IPS DF 19.7 (cell line): Measurements from ENCODE around the gene ADCY3.

ENCODE experiments used
- DNase-seq: peaks from one replicate; pipeline ENCODE4 v3.0.0-alpha.2; 2013; ENCODE audit warnings: low read depth, low spot score

ADCY3 gene

DNA sequence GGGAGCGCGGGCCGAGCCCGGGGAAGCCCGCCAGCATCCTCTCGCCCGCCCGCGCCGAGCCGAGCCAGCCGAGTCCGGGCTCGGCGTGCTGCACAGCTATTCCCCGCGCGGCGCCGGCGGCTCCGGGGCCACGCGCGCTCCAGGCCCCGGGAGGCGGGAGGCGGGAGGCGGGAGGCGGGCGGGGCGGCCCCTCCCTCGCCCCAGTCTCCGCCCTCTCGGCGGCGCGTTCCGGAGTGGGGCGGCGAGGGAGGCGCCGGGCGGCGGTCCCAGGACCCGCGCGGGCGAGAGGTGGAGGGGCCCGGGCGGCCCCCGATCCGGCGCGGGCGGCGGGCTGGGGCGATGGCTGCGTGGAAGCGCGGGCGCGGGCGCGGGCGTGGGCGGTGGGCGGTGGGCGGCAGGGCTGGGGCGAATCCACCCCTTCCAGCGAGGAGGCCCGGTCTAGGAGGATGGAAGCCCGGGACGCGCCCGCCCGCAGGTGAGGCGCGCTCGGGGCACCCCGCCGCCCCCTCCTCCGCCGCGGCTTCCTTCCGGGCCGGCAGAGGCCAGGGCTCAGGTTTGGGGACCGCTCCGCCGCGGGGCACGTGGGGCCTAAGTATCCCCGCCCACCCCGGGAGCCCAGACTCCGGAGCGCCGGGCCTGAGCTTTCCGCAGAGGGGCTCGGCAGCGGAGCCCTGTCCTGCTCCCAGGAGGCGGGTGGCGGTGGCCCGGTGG lies at the start of gene ADCY3:
ADCY3 (minus strand) TSS at position 140 of the 711 bp plus-strand sequence. CDS start 1,250 bp downstream, outside the sequence.
- DNase-seq = no peak

DNA sequence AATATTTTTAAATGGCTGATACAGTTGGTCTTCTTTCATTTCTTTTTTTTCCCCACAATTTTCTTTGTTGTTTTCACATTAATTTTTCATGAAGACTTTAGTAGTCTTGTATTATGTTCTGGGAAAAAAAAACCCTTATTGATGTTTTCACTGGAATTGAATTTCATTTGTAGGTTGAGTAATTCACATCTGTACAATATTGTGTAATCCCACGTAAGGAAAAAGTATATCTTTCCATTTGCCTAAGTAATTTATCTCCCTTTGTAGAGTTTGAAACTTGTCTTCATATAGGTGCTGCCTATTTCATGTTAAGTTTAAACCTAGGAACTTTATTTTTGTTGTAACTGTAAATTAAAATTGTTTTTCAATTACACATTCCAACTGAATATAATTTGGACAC lies 49.7 kb upstream of the ADCY3 start:
- DNase-seq = no peak

DNA sequence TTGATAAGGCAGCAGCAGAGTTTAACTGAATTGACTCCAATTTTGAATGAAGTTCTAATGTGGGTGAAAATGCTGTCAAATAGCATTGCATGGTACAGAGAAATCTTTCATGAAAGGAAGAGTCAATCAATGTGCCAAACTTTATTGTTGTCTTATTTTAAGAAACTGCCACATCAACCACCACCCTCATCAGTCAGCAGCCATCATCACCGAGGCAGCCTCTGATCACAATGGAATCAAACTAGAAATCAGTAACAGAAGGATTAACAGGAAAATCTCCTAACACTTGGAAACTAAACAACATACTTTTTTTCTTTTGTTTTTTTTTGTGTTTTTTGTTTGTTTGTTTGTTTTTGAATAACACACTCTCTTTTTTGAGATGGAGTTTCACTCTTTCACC lies 41.9 kb upstream of the ADCY3 start:
- DNase-seq = no peak

DNA sequence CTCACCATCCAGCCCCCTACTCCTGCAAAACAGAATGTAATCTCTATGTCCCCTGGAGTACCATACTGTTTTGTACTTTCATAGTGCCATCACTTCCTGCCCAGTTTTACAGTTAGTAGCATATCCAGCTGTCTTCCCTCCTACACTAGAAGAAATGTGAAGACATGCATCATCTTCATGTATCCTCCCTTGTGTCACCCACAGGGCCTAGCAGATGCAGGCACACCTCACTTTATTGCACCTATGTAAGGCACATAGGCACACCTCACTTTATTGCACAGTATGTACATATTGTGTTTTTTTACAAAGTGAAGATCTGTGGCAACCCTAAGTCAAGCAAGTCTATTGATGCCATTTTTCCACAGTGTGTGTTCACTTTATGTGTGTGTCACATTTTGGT lies 39.7 kb upstream of the ADCY3 start:
- DNase-seq = no peak

DNA sequence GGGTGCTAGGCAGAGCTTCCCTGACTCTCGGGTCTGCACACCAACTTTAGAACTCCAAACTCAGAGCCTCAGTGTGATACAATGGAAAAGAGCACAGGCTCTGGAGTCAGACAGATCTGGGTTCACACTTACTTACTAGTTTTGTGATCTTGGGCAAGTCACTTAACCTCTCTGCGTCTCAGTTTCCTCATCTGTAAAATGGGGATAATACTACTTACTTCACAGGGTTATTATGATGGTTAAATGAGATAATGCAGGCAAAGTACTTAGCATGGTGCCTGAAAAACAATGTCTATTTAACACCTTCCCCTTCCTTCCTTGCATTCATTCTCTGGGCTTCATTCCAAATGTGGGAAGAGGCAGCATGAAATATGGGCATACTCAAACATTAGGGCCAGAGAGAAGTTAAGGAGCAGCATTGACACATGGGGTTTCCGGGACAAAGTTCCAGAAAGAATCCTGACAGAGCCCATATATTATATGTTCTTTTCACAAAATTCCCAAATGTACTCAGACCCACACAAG lies 38.4 kb upstream of the ADCY3 start:
- DNase-seq = no peak

DNA sequence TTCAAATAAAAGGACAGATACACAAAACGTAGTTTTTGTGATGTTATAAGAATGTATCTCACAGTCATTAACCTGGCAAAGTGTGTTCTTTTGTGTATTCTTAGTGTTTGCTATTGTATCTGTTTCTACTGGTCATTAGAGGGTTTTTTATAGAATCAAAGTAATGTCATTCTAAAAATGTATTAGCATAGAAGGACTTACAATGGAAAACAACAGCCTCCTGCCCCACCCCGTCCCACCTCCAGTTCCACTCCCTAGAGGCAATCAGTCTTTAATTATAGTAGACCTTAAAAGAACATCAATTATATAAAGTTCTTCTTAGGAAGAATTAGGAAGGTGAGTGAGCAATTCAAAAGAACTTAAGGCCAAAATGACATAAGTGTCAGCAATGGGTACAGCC lies 37.9 kb upstream of the ADCY3 start:
- DNase-seq = no peak

DNA sequence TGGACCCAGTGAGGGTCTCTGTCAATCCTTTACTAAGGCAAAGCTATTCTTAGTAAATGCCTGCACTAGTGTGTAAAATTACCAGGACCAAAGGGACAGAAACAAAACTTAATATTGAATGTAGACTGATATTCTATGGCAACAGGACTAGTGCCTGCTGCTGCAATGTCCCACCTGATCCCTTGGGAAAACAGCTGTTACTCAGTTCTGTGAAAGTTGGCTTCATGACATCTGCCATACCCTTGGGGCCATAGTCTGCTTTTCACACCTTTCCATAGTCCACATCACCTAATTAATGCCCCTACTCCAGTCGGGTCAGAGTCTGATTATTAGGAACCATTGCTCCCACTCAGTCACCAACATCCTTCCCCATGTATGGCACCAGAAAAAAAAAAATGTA lies 37.2 kb upstream of the ADCY3 start:
- no peak for DNase-seq

DNA sequence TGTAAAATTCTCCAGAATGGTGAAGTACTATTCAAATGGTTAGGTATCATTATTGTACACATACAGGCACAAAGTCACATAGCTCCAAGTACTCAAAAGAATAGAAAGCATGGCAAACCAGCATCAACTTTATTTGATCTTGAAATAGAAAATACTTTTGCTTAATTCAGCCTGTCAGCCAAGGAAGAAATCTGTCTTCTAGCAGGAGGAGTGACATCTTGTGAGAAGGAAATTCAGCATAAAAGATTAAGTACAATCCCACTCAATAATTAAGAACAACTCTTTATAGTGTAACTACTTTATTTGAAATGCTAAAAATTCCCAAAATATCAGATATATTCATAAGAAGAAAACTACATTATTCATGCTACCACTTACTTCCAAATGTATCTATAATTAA lies 35.9 kb upstream of the ADCY3 start:
- no peak for DNase-seq

DNA sequence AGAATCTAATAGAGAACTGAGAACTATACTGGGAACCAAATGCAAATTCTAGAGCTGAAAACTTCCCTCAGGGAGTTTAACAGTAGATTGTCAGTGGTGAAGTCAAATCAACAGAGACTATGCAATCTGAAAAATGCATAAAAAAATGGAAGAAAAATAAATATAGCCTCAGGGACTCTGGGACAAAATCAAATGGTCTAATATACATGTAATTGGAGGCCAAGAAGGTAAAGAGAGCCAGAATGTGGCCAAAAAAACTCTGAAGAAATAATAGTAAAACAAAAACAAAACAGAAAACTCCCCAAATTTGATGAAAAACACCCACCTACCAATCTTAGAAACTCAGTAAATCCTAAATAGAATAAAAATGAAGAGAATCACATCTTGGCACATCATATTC lies 35.2 kb upstream of the ADCY3 start:
- no peak for DNase-seq

DNA sequence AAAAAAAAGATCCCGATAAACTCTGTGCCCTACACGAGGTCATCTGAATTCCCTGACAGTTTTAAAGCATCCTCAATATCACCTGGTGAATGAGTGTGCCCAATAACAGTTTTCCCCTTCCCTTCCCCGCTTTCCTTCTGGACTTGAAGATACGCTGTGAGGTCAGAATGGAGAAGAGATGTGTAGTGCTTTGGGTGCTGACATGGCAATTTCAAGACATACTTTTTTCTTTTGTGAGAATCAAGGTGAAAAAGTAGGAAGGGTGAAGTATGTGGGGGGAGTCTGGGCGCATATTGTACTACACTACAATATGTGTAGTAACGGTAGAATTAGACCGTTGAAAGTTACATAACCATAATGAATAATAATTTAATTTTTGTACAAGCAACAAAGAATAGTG lies 30.1 kb upstream of the ADCY3 start:
- no peak for DNase-seq

DNA sequence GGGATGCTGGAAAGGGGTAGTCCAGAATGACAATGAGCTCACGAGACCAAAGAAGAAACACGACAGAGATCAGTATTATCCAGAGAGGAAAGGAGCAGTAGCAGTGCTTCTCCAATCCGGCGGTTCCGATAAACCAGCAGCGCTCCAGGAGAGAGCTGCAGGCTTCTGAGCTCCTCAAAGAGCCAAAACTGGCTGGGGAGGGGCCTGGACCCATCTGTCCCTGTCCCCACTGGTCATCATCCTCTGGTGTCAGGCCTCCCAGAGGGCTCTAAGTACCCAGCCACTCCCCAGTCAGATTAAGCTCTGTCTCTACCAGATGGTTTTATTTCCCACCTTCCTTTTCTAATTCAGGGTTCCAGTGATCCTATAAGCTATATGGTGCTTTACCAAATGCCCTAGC lies 28.5 kb upstream of the ADCY3 start:
- no peak for DNase-seq

DNA sequence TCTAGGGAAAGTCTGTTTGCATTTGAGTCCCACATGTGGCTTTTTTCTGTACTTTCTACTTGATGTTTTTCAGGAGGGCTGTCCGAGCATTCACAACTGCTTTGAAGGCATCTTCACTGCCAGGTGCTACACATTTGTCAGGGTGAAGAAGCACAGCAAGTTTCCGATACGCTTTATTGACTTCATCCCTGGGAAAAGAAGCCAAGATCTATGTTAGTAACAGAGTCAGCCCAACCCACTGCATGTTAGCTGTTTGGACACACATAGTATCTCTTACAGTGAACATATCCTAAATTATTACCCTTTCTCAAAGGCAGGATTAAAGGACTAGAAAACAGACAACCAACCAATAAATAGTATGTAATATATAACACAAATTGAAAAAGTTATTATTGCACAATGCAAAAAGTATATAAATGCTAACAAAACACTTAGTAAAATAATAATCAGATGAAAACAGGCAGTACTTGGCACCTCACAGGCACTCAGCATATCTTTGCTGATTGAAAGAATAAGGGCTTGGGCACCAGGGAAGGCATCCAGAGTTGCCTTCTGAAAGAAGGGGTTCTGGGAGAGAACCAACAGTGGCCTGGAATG lies 27.6 kb upstream of the ADCY3 start:
- DNase-seq = no peak

DNA sequence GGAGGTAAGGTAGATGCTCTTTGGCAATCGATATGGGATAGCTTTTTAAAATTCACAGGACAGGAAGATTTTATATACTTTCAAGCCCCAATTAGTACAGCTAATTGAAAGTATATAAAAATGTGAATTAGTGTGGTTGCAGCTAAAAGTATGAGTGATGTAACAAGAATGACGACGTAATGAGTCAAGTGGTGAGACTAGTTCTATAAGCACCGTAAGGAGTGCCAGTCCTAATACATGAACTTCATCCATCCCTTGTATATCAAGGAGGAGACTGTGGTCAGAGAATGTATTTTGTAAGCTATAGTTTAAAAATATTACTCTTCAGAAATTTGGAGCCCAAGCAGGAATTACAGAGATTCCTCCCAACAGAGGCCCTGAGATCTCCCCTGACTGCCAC lies 25.9 kb upstream of the ADCY3 start:
- DNase-seq = no peak

DNA sequence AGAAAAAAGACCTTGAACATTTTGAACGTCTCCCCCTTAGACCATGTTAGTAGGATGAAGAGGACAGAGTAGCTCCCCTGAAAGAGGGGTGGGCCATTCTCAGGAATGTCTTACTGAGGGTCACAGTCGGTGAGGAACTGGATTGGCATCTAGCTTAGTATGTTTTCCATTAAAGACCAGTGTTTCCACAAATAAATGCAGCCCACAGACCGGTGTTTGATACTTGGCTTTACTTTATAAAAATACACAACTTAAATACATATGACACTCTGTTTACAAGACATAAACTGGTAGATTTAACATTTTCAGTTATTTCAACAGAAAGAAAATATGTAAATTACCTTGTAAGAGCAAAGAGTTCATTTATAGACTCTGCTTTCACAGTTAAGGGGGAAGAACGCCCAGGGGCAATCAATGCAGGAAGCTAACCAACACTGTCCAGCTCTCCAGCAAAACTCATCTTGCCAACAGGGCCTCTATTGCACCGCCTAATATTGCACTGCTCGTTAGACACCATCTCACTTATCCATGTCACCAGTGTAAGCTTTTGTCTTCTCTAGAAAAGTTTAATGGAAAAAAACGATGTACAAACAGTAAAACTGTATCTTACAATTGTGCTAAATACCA lies 23.5 kb upstream of the ADCY3 start:
- DNase-seq = no peak

DNA sequence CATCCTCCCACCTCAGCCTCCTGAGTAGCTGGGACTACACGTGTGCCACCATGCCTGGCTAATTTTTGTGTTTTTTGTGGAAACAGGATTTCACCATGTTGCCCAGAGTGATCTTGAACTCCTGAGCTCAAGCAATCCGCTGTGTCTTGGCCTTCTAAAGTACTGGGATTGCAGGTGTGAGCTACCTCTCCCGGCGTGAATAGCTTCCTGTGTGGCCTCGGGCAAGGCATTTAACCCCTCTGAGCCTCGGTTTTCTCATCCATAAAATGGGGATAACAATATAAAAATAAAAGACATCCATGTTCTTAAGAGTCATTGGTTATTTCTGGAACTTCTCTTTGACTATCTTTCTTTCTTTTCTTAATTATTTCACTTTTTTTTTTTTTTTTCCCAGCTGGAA lies 19.3 kb upstream of the ADCY3 start:
- no peak for DNase-seq

DNA sequence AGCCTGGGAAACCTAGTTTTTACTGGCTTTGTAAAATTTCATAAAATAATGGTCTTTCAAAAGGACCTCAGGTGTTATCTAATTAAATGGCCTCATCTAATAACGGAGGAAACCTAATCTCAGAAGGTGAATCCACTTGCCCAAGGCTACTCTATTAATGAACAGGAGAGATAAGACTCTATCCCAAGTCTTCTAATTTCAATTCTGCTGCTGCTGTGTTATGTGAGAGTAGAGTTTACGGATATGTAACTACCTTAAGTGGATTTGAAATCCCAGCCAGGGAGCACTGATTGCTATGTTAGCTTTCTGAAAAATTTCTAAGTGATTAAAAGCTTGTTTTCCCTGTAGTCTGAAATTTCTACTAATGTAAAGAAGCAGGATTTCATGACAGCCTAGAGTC lies 17.2 kb upstream of the ADCY3 start:
- no peak for DNase-seq

DNA sequence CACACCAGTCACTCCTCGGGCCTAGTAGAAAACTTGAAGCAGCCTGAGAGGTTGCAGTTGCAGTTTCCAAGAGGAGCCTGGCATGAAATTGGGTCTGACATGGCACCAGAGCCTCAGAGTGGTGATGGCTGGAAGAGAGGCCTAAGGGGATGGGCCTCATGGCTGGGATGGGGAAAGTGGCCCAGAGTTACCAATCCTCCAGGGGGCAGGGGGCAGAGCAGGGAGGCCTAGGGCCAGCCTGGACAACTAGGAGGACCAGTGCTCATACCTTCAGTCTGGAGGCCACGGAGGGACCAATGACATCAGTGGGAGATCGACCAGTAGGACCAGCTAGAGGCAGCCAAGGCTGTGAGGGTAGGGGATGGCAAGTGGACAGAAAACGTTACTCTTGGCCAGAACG lies 15.1 kb upstream of the ADCY3 start:
- no peak for DNase-seq

DNA sequence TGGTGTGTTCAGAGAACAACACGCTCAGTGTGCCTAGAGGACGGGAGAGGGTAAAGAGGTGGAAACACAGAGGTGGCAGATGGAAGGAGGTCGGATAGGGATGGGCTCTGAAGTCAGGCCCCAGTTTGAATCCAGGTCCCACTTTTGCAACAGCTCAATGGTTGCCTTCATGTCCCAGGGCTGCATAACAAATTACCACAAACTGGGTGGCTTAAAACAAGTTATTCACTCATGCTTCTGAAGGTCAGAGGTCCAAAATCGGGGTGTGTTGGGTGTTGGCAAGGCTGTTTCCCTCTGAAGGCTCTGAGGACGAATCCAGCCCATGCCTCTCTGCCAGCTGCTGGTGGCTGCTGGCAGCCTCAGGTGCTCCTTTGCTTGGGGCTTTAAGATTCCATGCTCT lies 12.7 kb upstream of the ADCY3 start:
- DNase-seq = no peak

DNA sequence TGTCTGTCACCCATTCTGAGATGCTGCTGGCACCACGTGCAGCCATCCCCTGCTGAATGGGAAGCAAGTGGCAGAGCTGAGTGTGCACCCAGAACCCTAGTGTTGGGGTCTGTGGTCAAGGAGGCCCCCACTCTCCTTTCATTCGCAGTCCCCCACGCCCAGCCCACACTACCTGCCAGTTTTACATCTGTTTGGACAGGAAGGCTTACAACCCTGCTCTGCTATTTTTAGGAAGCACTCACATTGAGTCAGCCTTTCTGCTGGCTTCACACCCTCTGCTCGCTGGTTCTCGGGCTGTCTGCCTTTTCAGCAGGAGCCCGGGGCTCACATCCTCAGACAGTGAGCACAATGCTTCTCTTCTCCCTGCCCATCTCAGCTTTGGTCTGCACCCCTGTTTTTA lies 10.7 kb upstream of the ADCY3 start:
- no peak for DNase-seq

DNA sequence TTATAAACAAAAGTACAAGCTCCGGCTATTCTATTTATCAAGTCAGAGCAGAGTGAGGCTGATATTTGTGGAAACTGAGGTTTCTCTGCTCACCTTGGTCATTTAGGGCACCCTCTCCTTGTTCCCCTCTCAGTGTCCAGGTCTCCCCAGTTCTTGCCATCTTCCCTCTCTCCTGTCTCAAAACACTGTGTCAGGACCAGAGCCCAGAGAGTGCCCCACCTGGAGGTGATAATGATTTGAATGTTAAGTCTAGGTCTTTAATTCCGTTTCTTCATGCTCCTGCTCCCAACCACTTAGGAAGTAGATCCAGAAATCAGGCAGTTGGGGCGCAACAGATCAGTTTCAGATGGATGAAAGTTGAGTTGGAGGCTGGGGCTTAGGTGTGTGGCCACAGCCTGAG lies 9.2 kb upstream of the ADCY3 start:
- no peak for DNase-seq

DNA sequence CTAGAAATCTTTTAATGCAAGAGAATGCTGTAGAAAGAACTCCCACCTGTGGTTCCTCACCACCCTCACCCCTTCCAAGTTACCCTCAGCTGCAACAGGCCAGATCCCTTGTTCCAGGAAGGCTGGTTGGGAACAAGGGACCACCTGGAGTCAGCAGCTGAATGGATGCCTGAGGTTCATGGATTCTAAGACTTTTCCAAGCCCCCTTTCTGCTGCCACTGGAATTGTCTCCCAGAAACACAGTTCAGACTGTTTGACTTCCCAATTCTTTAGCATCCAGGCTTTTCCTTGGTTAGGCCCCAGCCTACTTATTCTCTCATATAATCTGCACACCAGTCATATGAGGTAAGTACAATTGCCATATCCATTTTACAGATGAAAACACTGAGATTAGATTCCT lies 8.0 kb upstream of the ADCY3 start:
- DNase-seq = no peak

DNA sequence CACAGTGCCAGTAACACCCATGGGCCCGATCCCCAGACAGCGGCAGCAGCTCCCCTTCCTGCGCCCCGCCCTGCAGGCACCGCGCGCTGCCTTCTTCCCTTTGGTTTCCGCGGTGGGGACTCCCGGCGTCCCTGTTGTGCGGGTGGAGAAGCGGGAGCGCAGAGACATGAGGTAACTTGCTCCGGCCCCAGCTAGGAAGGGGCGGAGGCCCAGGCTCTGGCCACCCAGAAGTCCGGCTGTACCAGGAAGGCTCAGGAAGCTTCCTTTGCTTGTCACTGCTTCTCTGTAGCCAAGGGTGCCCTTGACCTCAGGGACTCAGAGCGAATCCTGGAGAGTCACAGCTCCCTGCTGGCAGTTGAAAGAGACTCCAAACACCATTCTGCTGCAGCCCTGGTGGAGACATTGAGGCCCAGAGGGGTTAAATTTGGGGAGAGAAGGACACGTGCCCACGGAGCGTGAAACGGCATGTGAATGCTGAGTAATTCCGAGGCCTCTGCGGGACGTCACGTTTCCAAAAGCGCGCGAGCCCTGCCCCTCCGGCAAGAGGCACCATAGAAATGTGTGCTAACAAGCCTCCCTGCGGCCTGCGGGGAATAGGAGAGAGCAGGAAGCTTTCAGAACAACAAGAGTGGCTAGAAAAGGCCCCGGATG lies 6.7 kb upstream of the ADCY3 start:
- DNase-seq = no peak

DNA sequence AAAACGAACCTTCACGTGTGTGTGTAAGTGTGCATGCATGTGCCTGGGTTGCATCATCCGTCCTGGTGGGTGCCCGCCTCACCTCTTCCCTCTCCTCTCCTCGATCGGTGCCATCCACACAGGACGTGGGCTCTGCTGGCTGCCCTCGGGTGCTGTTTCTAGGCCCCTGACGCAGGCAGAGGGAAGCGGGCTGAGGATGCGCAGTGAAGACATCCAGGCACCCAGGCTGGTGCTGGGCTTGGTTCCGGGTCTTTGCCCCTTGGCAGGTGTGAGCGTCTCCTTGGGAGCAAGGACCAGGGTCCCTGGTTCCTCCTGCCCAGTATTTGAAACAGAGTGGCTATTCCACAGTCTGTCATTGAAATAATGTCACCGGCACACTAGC lies 6.2 kb upstream of the ADCY3 start:
- no peak for DNase-seq
